ENCODE results near the gene FKBP1C.
"Not testable (repeated sequence)": the region's sequence is repeated elsewhere in the genome, so short reads cannot be mapped to it uniquely, and the experiment has no call there.

The FKBP1C gene

GRCh38 chr6:63211343-63211742 is at the start of gene FKBP1C:
TSS of gene FKBP1C (plus strand) at chr6:63211469.
- not testable (repeated sequence) for DNase-seq (ENCODE audit: low read depth)

DNA sequence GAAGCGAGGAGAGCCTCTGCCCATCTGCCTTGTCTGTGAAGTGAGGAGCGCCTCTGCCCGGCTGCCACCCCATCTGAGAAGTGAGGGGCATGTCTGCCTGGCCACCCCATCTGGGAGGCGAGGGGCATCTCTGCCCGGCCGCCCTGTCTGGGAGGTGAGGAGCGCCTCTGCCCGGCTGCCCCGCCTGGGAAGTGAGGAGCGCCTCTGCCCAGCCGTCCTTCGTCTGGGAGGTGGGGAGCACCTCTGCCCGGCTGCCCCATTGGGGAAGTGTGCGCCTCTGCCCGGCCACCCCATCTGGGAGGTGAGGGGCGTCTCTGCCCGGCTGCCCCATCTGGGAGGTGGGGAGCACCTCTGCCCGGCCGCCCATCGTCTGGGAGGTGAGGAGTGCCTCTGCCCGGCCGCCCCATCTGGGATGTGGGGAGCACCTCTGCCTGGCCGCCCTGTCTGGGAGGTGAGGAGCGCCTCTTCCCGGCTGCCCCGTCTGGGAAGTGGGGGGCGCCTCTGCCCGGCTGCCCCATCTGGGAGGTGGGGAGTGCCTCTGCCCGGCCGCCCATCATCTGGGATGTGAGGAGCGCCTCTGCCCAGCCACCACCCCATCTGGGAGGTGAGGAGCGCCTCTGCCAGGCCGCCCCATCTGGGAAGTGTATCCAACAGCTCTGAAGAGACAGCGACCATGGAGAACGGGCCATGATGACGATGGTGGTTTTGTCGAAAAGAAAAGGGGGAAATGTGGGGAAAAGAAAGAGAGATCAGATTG is 47.0 kb upstream of the FKBP1C start:
- not testable (repeated sequence) for DNase-seq (ENCODE audit: low read depth)

- no peak for DNase-seq (ENCODE audit: low read depth)
These were observed 37.1 kb upstream of the FKBP1C start for GRCh38 chr6:63174173-63174572.

DNA sequence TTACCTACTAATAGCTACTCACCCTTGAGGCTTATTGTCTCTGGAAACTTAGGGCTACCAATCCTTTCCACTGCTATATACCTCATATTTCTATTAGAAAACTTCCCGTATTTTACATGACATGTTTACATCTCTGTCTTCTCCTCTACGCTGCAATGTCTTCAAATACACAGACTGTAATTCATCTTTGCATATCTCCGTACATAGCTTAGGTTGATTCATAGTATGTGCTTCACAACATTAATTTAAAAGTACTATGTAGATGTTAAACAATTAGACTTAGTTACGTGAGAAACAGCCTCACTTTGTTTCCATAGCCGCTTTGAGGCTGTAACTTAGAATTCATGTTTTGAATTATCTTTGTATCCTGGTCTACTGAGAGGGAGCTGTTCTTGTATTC is 35.1 kb upstream of the FKBP1C start:
- no peak for DNase-seq (ENCODE audit: low read depth)

- DNase-seq (ENCODE audit: low read depth), result no peak
These were observed 30.9 kb upstream of the FKBP1C start for GRCh38 chr6:63180367-63180766.

GRCh38 chr6:63186970-63187369 is 24.3 kb upstream of the FKBP1C start:
- DNase-seq (ENCODE audit: low read depth), result no peak

DNA sequence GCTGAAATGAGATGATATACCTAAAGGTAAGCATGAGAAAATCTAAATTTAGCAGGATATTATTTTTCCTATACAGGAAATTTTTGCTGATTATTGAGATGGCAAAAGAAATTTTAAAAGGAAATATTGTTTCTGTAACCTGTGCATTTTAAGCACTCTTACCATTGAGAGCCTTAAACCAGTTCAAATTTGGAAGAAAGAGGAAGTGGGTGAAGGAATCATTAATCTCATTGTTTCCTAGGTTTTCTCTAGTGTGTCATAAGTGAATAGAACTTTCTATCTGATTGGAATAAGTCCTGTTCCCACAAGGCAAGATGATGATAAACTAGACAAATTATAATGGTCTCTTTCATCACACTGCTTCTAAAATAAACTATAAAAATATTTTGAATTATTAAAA is 22.4 kb upstream of the FKBP1C start:
- no peak for DNase-seq (ENCODE audit: low read depth)

GRCh38 chr6:63193324-63193723 is 17.9 kb upstream of the FKBP1C start:
- DNase-seq (ENCODE audit: low read depth), result no peak

DNA sequence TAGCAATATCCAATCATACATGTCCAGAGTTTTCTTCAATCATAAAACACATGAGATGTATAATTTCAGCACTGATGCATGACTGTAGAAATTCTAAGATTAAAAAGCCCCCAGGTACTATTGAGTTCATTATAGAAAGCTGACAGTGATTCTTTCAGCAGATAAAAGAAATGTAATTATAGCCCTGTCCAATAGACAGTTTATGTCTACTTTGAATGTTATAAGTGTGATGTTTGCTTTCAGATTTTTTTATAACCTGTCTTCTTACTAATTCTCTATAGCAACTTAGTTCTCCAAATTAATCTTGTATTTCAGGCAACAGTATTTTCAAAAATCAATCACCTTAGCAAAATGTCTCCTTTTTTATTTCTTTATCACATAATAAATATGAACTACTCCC is 13.5 kb upstream of the FKBP1C start:
- DNase-seq (ENCODE audit: low read depth), result no peak

GRCh38 chr6:63213325-63213724 is 2.1 kb downstream of the FKBP1C start:
- no peak for DNase-seq (ENCODE audit: low read depth)

DNA sequence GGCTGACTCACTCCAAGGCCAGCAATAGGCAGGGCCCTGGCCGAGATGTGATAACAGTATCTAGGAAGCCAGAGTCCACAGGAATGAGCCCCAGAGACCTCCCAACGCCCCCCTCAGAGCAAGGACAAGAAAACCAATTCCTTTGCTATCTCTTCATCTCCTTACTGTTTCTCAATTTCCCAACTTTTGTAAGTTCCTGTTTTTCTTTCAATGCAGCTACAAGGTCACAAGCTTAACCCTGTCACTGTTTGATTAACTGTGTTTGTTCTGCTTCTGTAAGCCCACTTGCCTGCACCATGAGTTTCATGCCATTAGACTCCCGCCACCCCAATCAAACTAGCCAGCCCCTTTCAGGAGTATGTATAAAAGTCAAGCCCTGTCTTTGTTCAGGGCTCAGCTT is 3.5 kb downstream of the FKBP1C start:
- no peak for DNase-seq (ENCODE audit: low read depth)

DNA sequence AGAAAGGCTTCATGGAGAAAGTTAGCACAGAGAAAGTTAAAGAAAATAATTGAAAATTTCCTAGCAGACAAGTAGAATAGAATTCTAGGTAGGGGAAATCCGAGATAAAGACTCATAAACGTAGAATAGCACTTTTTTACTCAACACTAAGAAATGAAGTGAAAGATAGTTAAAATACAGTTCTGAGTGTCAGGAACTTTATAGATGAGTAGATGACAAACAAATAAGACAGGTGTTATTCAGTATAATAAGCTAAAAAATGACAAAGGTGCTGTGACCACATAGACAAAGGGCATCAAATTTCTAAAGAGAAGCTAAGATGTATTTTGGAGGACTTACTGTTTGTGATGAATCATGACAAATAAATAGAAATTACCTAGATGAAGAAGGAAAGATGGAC is 12.9 kb downstream of the FKBP1C start:
- DNase-seq (ENCODE audit: low read depth), result no peak

- DNase-seq (ENCODE audit: low read depth), result peak; percentile 2
These were observed 14.7 kb downstream of the FKBP1C start for GRCh38 chr6:63225987-63226386.

- DNase-seq (ENCODE audit: low read depth), result not testable (repeated sequence)
These were observed 16.9 kb downstream of the FKBP1C start for GRCh38 chr6:63227928-63228894.

- DNase-seq (ENCODE audit: low read depth), result not testable (repeated sequence)
These were observed 18.8 kb downstream of the FKBP1C start for GRCh38 chr6:63230027-63230426.

DNA sequence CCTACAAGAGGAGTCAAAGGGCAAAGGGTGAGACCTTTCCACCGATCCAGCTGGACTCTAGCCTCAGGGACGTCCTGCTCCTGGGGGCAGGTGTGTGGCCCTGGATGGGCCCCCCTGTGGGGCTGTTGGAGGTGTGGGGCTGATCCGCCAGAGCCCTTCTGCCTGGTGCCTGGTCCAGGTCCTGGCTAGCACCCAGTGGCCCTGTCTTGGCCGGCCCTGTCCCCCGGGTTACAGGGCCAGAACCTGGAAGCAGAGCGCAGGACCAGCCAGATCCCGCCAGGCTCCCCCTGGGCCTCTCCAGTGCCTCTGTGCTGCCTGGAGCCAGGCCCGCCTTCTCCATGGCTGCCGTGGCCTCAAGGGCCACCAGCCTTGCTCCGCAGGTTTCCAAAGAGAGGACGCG is 19.2 kb downstream of the FKBP1C start:
- not testable (repeated sequence) for DNase-seq (ENCODE audit: low read depth)

DNA sequence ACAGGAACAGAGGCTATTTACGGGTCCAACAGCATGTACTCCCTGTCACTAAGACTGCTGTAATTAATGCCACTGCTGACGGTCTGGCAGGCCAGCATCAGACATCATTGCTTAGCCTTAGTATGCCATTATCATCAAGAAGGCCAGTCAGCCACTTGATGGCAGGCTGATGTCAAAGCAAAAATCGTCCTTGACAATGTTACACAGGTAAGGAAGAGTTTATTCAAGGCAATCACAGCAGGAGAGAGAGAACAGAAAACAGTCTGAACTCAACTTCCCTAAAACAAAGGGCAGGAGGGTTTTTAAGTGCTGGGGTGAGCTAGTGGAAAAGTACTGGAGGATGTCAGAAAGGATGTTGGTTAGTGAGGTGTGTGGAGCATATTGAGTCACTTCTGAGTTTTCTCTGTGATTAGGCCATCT is 25.1 kb downstream of the FKBP1C start:
- DNase-seq (ENCODE audit: low read depth), result no peak

- DNase-seq (ENCODE audit: low read depth), result no peak
These were observed 34.2 kb downstream of the FKBP1C start for GRCh38 chr6:63245420-63245819.

DNA sequence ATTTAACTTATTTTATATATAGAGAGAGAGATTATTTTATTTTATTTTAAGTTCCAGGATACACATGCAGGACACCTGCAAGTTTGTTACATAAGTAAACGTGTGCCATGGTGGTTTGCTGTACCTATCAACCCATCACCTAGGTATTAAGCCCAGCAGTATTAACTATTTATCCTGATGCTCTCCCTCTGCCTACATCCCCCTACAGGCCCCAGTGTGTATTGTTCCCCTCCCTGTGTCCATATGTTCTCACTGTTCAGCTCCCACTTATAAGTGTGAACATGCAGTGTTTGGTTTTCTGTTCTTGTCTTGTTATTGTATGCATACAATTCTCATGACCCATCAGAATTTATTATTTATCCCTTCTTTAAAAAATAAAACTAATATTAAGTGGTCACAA is 34.6 kb downstream of the FKBP1C start:
- DNase-seq (ENCODE audit: low read depth), result no peak

DNA sequence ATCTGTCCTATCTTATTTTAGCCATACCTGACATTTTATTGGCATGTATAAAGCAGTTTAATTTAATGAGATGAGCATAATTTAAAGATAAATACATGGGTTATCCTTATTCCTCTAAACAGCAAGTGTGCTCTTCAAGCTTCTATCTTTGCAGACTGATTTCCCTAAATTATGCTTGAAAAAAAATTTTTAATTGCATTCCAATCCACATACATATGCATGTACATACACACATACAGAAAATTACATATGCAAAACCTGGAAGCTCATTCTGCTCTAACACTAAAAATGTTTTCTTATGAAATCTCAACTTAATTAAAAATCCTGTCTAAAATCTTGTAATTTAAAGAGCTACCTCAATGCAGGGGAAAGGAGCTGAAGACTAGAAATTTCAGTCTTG is 35.3 kb downstream of the FKBP1C start:
- DNase-seq (ENCODE audit: low read depth), result no peak

DNA sequence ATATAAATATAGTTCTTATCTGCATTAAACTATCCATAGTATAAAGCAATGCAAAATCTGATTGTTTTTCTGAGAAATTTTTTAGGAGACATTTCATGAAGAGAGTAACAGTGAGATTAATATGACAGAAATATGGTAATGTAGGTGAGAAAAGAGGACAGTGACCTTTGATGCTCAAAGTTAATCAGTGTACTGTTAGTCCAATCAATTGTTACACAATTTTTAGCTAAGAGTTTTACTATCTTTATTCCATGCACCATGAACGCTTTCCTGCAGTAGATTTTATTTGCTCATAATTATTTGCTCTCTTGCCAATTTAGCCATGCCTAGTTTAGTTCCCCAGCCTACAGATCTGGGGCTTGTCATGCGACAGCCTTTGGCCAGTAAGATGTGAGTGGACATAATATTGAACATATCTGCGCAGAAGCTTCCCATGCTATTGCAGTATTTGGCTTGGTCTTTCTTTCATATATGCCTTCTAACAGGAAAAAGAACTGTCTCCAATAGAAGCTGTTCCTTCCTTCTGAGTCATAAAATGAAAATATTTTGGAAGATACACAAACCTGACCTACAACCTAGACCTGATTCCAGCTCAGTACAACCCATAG is 38.7 kb downstream of the FKBP1C start:
- DNase-seq (ENCODE audit: low read depth), result no peak

DNA sequence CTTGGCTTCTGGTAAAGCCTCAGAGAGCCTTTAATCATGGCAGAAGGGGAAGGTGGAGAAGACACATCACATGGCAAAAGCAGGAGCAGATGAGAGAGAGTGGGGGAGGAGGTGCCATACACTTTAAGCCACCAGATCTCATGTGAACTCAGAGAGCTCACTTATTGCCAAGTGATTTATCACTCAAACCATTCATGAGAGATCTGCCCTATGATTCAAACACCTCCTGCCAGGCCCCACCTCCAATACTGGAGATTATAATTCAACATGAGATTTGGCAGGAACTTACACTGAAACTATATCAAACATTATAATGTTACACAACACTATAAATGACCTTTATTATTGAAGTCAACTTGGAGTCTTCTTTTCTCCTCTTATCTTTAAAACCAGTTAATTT is 47.9 kb downstream of the FKBP1C start:
- DNase-seq (ENCODE audit: low read depth), result no peak

- DNase-seq (ENCODE audit: low read depth), result no peak
These were observed 50.6 kb downstream of the FKBP1C start for GRCh38 chr6:63261820-63262219.

Data from HS-5 (cell line).